Stimulated activated effector memory CD8-positive, alpha-beta T cell treated with anti-CD3 and anti-CD28 coated beads, Interleukin-12 subunit alpha, Interleukin-12 subunit beta, amount 100 ng/mL, for 72 hours (primary cell): ENCODE data around the gene LRRC43.

Experiments
- ATAC-seq: fragments of 150-1000 bp; cut with Tn5 transposase; 2 replicates; pipeline ENCODE4 v1.10.0; 2021
- DNase-seq, 2 donors: peaks; one replicate each; pipeline ENCODE4 v3.0.0; 2021 to 2022; ENCODE audit warnings: low spot score in 2 of 2
- H3K27ac Mint-ChIP-seq: one replicate; pipeline ENCODE4 v1.8.0; 2022; ENCODE audit warnings: mild to moderate bottlenecking, mixed read lengths
- H3K36me3 Mint-ChIP-seq: one replicate; pipeline ENCODE4 v1.8.0; 2022; ENCODE audit warnings: mild to moderate bottlenecking, mixed read lengths
- H3K4me1 Mint-ChIP-seq: one replicate; pipeline ENCODE4 v1.8.0; 2022; ENCODE audit warnings: mixed read lengths
- H3K4me3 Mint-ChIP-seq: one replicate; pipeline ENCODE4 v1.8.0; 2022; ENCODE audit warnings: mild to moderate bottlenecking, mixed read lengths
- H3K9me3 Mint-ChIP-seq: one replicate; pipeline ENCODE4 v1.8.0; 2022; ENCODE audit warnings: mixed read lengths

The LRRC43 gene

DNA sequence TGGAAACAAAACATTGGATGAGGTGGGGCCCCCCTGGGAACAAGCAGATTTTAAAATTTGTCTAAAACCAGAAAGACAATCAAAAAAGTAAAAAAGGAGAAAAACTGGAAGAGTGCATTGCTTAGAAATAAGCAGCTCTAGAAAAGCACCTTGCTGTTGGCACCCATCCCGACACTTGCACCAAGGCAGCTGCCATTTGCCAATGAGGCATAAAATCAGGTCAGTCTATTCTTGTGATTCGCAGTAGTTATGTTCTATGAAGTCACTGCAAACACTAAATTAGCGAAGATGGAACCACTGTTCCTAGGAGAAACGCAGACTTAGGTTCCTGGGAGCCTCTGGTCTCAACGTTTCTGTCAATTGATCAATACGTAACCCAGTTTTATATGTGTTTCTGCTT is 67.1 kb downstream of the LRRC43 start:
- no peak for ATAC-seq
- DNase-seq = no peak
- Mint-ChIP-seq H3K36me3 (peaks cover 61% of the 10 kb centered on the region), H3K4me3 (no peak overlapping the region), H3K27ac (no peak overlapping the region), H3K9me3 (no peaks in the 10 kb centered on the region), H3K4me1 (peaks cover 8% of the 10 kb centered on the region)

DNA sequence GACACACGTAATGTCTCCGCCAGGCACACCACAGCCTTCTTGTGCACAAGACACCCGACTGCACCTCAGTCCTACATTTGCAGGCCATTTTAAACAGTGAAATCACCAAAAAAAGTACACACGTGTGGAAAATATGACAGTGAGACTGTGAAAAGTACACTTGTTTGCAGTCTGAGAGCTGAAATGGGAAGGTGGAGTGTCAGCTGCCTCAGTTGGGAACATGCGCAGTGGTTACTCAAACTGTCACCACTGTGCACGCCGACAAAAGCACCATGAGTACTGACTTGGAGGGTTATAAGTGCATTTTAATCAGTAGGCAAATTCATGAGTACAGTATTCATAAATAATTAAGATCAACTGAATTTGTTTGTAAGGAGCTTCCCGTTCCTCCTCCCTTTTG is 67.6 kb downstream of the LRRC43 start:
- H3K27ac Mint-ChIP-seq = no peak overlapping the region
- no peak for ATAC-seq
- H3K9me3 Mint-ChIP-seq = no peaks in the 10 kb centered on the region
- H3K36me3 Mint-ChIP-seq = peaks cover 66% of the 10 kb centered on the region
- no peak for DNase-seq
- no peak overlapping the region for H3K4me3 Mint-ChIP-seq
- peaks cover 6% of the 10 kb centered on the region for H3K4me1 Mint-ChIP-seq
